H1 (cell line): ENCODE data around the gene RFC3. TPM values are rescaled to one million over a fixed set of nuclear protein-coding genes. Genes with fewer than 3 reads are reported as not detected.

Experiments
- CTCF ChIA-PET: fragments of 300-600 bp; sonication (Branson Sonifier 250); formaldehyde crosslinking; loops from one replicate; lab custom pipeline; 2021; ENCODE audit not compliant: partially characterized antibody; lab: Charles Lee
- POLR2A ChIA-PET: fragments of 300-600 bp; sonication (Branson Sonifier 250); formaldehyde crosslinking; loops from one replicate; lab custom pipeline; 2021; ENCODE audit warnings: inconsistent platforms; ENCODE audit not compliant: partially characterized antibody; lab: Charles Lee
- DNase-seq, 2 experiments: peaks; one replicate each; pipeline versions ENCODE4 v3.0.0 to v3.0.0-alpha.2; 2010 to 2022; ENCODE audit warnings: low spot score in 2 of 2, low read depth in 1 of 2, mixed read lengths in 1 of 2
- FAIRE-seq: peaks from 2 replicates; lab custom pipeline; 2011; peaks lifted over from hg19 to GRCh38; lab: Jason Lieb, UNC
- H2AFZ ChIP-seq: 2 replicates; pipeline ENCODE4 v1.8.1; 2012; ENCODE audit warnings: low read length, inconsistent platforms
- H2AK5ac ChIP-seq: 2 replicates; pipeline ENCODE4 v1.6.1; 2013; ENCODE audit warnings: low read depth, low read length
- H2BK120ac ChIP-seq: replicated peaks from 2 replicates; pipeline ENCODE3; 2013; ENCODE audit warnings: low read depth, low read length, inconsistent platforms
- H2BK12ac ChIP-seq: 2 replicates; pipeline ENCODE4 v1.6.1; 2013; ENCODE audit warnings: low read depth, low read length
- H2BK15ac ChIP-seq: 2 replicates; pipeline ENCODE4 v1.6.1; 2013; ENCODE audit warnings: low read length
- H2BK20ac ChIP-seq: 2 replicates; pipeline ENCODE4 v1.6.1; 2013; ENCODE audit warnings: low read length
- H2BK5ac ChIP-seq: 2 replicates; pipeline ENCODE4 v1.6.1; 2013; ENCODE audit warnings: low read depth, low read length
- H3K14ac ChIP-seq: 2 replicates; pipeline ENCODE4 v1.6.1; 2013; ENCODE audit warnings: inconsistent platforms; ENCODE audit not compliant: insufficient read length
- H3K18ac ChIP-seq: 2 replicates; pipeline ENCODE4 v1.6.1; 2013; ENCODE audit warnings: low read length; ENCODE audit errors: extremely low read depth
- H3K23ac ChIP-seq: 2 replicates; pipeline ENCODE4 v1.6.1; 2013; ENCODE audit warnings: inconsistent platforms; ENCODE audit not compliant: insufficient read length
- H3K23me2 ChIP-seq: 2 replicates; pipeline ENCODE4 v1.6.1; 2013; ENCODE audit warnings: low read depth, low read length
- H3K27ac ChIP-seq: 2 replicates; pipeline ENCODE4 v1.6.1; 2011; ENCODE audit warnings: low read depth, low read length, inconsistent platforms
- H3K27me3 ChIP-seq, 4 experiments: replicated peaks in 1 of 4; 1 replicate in 1 of 4; 2 replicates in 3 of 4; pipeline versions ENCODE4 v1.6.1 to v1.8.1; 2011 to 2013; ENCODE audit warnings: low read length in 3 of 4, mild to moderate bottlenecking in 3 of 4, inconsistent platforms in 2 of 4, mixed read lengths in 2 of 4, moderate library complexity in 1 of 4; ENCODE audit not compliant: control insufficient read depth in 3 of 4, insufficient read depth in 3 of 4; ENCODE audit errors: extremely low read depth in 1 of 4
- H3K36me3 ChIP-seq, 4 experiments: 2 replicates each; pipeline versions ENCODE4 v1.6.1 to v1.8.1; 2011 to 2013; ENCODE audit warnings: mild to moderate bottlenecking in 4 of 4, low read length in 3 of 4, moderate library complexity in 2 of 4, control low read depth in 1 of 4, inconsistent platforms in 1 of 4; ENCODE audit not compliant: insufficient read depth in 4 of 4, control insufficient read depth in 2 of 4
- H3K4ac ChIP-seq: replicated peaks from 2 replicates; pipeline ENCODE3; 2013; ENCODE audit warnings: low read length, low read depth, mixed read lengths, inconsistent platforms; ENCODE audit not compliant: insufficient read length
- H3K4me1 ChIP-seq, 4 experiments: replicated peaks in 1 of 4; 1 replicate in 1 of 4; 2 replicates in 3 of 4; pipeline versions ENCODE4 v1.6.1 to v1.8.1; 2011 to 2013; ENCODE audit warnings: low read length in 3 of 4, inconsistent platforms in 2 of 4, mixed read lengths in 1 of 4; ENCODE audit not compliant: insufficient read depth in 4 of 4, control insufficient read depth in 3 of 4
- H3K4me2 ChIP-seq, 2 experiments: 2 replicates each; pipeline versions ENCODE4 v1.6.1 to v1.8.1; 2011 to 2013; ENCODE audit warnings: low read depth in 2 of 2, low read length in 2 of 2, control low read depth in 1 of 2, inconsistent platforms in 1 of 2, mild to moderate bottlenecking in 1 of 2; ENCODE audit not compliant: insufficient read depth in 1 of 2
- H3K4me3 ChIP-seq, 4 experiments: fragments of 200-600, 300-600 bp in 1 of 4; sonication (generic), shearing (Covaris generic), sonication (Bioruptor Twin) in 1 of 4; 2 replicates each; pipeline versions ENCODE4 v1.5.1 to v1.8.1; 2011 to 2016; ENCODE audit warnings: low read length in 4 of 4, low read depth in 3 of 4, control low read depth in 2 of 4, inconsistent platforms in 2 of 4, mild to moderate bottlenecking in 2 of 4, mixed read lengths in 1 of 4, moderate library complexity in 1 of 4; ENCODE audit not compliant: insufficient read depth in 2 of 4; ENCODE audit errors: extremely low read depth in 1 of 4
- H3K56ac ChIP-seq: replicated peaks from 2 replicates; pipeline ENCODE3; 2013; ENCODE audit warnings: low read depth, mild to moderate bottlenecking, mixed read lengths, low read length, inconsistent platforms; ENCODE audit not compliant: insufficient read length
- H3K79me1 ChIP-seq: 2 replicates; pipeline ENCODE4 v1.6.1; 2013; ENCODE audit warnings: low read depth, low read length, control low read depth
- H3K79me2 ChIP-seq, 2 experiments: 2 replicates each; pipeline versions ENCODE4 v1.6.1 to v1.8.1; 2012 to 2013; ENCODE audit warnings: low read length in 2 of 2, mild to moderate bottlenecking in 2 of 2, inconsistent platforms in 1 of 2; ENCODE audit not compliant: insufficient read depth in 2 of 2, control insufficient read depth in 1 of 2
- H3K9ac ChIP-seq, 4 experiments: replicated peaks in 1 of 4; 1 replicate in 1 of 4; 2 replicates in 3 of 4; pipeline versions ENCODE4 v1.6.1 to v1.8.1; 2011 to 2013; ENCODE audit warnings: low read depth in 3 of 4, low read length in 3 of 4, control low read depth in 2 of 4, mild to moderate bottlenecking in 2 of 4, moderate library complexity in 2 of 4, inconsistent platforms in 1 of 4; ENCODE audit errors: extremely low read depth in 1 of 4
- H3K9me3 ChIP-seq, 2 experiments: 2 replicates each; pipeline versions ENCODE4 v1.6.1 to v1.8.1; 2012 to 2013; ENCODE audit warnings: mild to moderate bottlenecking in 2 of 2, moderate library complexity in 2 of 2, control low read depth in 1 of 2, inconsistent platforms in 1 of 2, low read depth in 1 of 2, low read length in 1 of 2, mixed read lengths in 1 of 2; ENCODE audit not compliant: insufficient read depth in 2 of 2
- H4K20me1 ChIP-seq, 2 experiments: replicated peaks in 1 of 2; 2 replicates each; pipeline versions ENCODE3 to v1.8.1; 2011 to 2013; ENCODE audit warnings: inconsistent platforms in 2 of 2, low read length in 2 of 2, mild to moderate bottlenecking in 1 of 2; ENCODE audit not compliant: insufficient read depth in 2 of 2, control insufficient read depth in 1 of 2
- H4K5ac ChIP-seq: 2 replicates; pipeline ENCODE4 v1.6.1; 2013; ENCODE audit warnings: low read length, low read depth, mixed read lengths, inconsistent platforms; ENCODE audit not compliant: insufficient read length
- H4K8ac ChIP-seq: 2 replicates; pipeline ENCODE4 v1.8.0; 2013; ENCODE audit warnings: mild to moderate bottlenecking, moderate library complexity, low read length, inconsistent platforms; ENCODE audit not compliant: insufficient read depth; ENCODE audit errors: extremely low read depth
- H4K91ac ChIP-seq: replicated peaks from 2 replicates; pipeline ENCODE3; 2013; ENCODE audit warnings: low read length, mixed read lengths, inconsistent platforms; ENCODE audit not compliant: insufficient read length
- HDAC2 ChIP-seq, 2 experiments: fragments of 300-600 bp in 1 of 2; sonication (generic) in 1 of 2; IDR thresholded peaks; 2 replicates each; pipeline ENCODE4 v1.6.1; 2011 to 2012; ENCODE audit warnings: low read depth in 2 of 2, low read length in 2 of 2, mild to moderate bottlenecking in 2 of 2, moderate library complexity in 2 of 2, borderline replicate concordance in 1 of 2, inconsistent platforms in 1 of 2
- KDM4A ChIP-seq: IDR thresholded peaks from one replicate; pipeline ENCODE4 v1.7.1; 2012; ENCODE audit warnings: low read depth, mild to moderate bottlenecking, moderate library complexity, low read length, inconsistent platforms; ENCODE audit not compliant: severe bottlenecking
- MAFK ChIP-seq: IDR thresholded peaks from 2 replicates; pipeline ENCODE4 v1.6.1; 2012; ENCODE audit warnings: low read depth, mild to moderate bottlenecking, improper control_type of control experiment, low read length
- NANOG ChIP-seq: IDR thresholded peaks from 2 replicates; pipeline ENCODE4 v1.6.1; 2011; ENCODE audit warnings: low read length, low read depth, mild to moderate bottlenecking, inconsistent platforms; ENCODE audit not compliant: insufficient read depth, poor library complexity, severe bottlenecking
- POLR2A ChIP-seq, 2 experiments: IDR thresholded peaks; 1 replicate in 1 of 2; 2 replicates in 1 of 2; pipeline ENCODE4 v1.6.1; 2011; ENCODE audit warnings: low read depth in 2 of 2, low read length in 2 of 2, mild to moderate bottlenecking in 2 of 2; ENCODE audit errors: control extremely low read depth in 1 of 2
- POU5F1 ChIP-seq: IDR thresholded peaks from 2 replicates; pipeline ENCODE4 v1.6.1; 2011; ENCODE audit warnings: low read depth, mild to moderate bottlenecking, low read length, moderate library complexity
- RAD21 ChIP-seq, 2 experiments: IDR thresholded peaks in 1 of 2; conservative IDR thresholded peaks in 1 of 2; 2 replicates each; pipeline ENCODE4 v1.6.1; 2011; ENCODE audit warnings: low read depth in 2 of 2, low read length in 2 of 2, improper control_type of control experiment in 1 of 2, inconsistent platforms in 1 of 2, mild to moderate bottlenecking in 1 of 2, moderate library complexity in 1 of 2
- SP1 ChIP-seq: IDR thresholded peaks from 2 replicates; pipeline ENCODE4 v1.6.1; 2011; ENCODE audit warnings: low read depth, low read length
- SP2 ChIP-seq: IDR thresholded peaks from 2 replicates; pipeline ENCODE4 v1.6.1; 2012; ENCODE audit warnings: mild to moderate bottlenecking, low read length, inconsistent platforms
- TEAD4 ChIP-seq: IDR thresholded peaks from 2 replicates; pipeline ENCODE4 v1.6.1; 2012; ENCODE audit warnings: low read depth, low read length, inconsistent platforms, mixed read lengths
- WGBS, 2 experiments: shearing (Covaris generic) in 1 of 2; methylation state at CpG; one replicate each; pipeline versions ENCODE4 v1.1.6 to v1.1.7; 2013 to 2015; ENCODE audit warnings: low lambda C conversion rate in 2 of 2, mixed read lengths in 2 of 2, inconsistent platforms in 1 of 2, low coverage in 1 of 2, missing lambda C conversion rate in 1 of 2; ENCODE audit not compliant: insufficient replicate concordance in 2 of 2, insufficient coverage in 1 of 2, insufficient read length in 1 of 2; ENCODE audit errors: extremely low coverage in 1 of 2, missing lambda C conversion rate in 1 of 2; 5-methylcytosine and 5-hydroxymethylcytosine counted together
- polyA plus RNA-seq, 7 experiments: library from polyadenylated mRNA; depleted of rRNA in 3 of 7; stranded (reverse) in 5 of 7; unstranded in 2 of 7; fragments of >200 nt in 5 of 7; fragments of 200-250 nt in 2 of 7; gene quantifications; 1 replicate in 5 of 7; 2 replicates in 1 of 7; 4 replicates in 1 of 7; pipeline versions ENCODE4 v1.2.1 to v1.2.3, GENCODE V29; 2011 to 2013; ENCODE audit warnings: missing spikeins in 2 of 7, mixed read lengths in 2 of 7
- total RNA-seq: library from RNA; stranded (reverse); fragmentation: NEBNext Ultra II Directional; extraction: Animal tissue kit (Norgen Biotek cat#: 25700); gene quantifications from 2 replicates; pipeline ENCODE4 v1.2.1, GENCODE V29; 2021

The RFC3 gene
- total and polyA plus RNA-seq, 2 of the 8 experiments (the other 6 are each of a cell fraction or from before 2014, with no cell fraction given) = 26.4 to 45.6 TPM

DNA sequence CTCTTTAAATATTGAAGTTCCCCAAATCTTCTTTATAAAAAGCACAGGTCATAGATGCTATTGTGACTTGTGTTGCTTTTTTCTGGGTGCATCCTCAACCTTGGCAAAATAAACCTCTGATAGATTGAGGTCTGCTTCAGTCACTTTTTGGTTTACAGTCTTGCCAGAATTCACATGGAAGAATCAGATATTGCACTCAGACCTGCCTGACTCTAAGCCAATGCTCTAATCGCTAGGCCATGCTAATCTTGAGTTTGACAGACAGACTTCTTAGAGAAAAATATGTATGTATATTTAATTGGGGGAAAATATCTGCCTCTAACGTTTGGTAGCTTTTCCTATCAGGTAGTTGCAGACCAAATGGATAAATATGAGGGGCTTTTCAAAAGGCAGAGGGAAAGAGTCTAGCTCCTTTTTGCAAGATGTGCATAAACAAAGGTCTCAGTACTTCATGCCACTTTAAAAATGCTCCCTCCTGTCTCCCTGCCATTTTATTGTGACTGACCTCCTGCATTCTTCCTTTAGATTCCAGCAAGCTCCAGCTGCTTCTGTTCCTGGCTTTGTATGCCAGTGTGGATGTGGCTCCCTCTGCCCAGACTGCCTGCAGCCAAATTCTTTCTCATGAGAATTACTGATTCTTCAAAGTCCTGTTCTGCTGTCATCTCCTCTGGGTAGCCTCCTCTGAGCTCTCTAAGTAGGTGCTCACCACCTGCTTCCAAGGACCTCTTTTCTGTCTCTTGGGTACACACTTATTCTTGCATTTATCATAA is 42.4 kb upstream of the RFC3 start:
- CTCF ChIA-PET = interaction anchor here (0.7 to 1.1 kb wide), 3 partner anchors 13 to 1040 kb away, joined by 3 to 4 read pairs (median 4); no protein-coding TSS in a partner anchor
- no peak overlapping the region for H2BK5ac ChIP-seq
- no peak overlapping the region for H3K9ac ChIP-seq
- H3K27ac ChIP-seq = no peak overlapping the region
- no peaks in the 10 kb centered on the region for H3K36me3 ChIP-seq
- H3K14ac ChIP-seq = no peak overlapping the region
- H4K91ac ChIP-seq = no peak overlapping the region
- no peak overlapping the region for H4K8ac ChIP-seq
- H3K79me1 ChIP-seq = no peaks in the 10 kb centered on the region
- 69% methylated on average over 2 of the region's 2 CpGs; no CpG with 5 or more reads in 1 of the 2 experiments for WGBS, 2 experiments
- H2BK120ac ChIP-seq = no peak overlapping the region
- H2BK15ac ChIP-seq = no peak overlapping the region
- H4K5ac ChIP-seq = no peak overlapping the region
- no peaks in the 10 kb centered on the region for H4K20me1 ChIP-seq
- H3K4me1 ChIP-seq = 0 out of 7 replicates have a peak, but pooled peaks cover 0 to 3% (median 0%) of the 10 kb centered on the region in 4 experiments
- H3K23ac ChIP-seq = no peak overlapping the region
- no peak overlapping the region for H2AFZ ChIP-seq
- no peak overlapping the region for H2AK5ac ChIP-seq
- DNase-seq = no peak
- no peak overlapping the region for H3K56ac ChIP-seq
- H3K9me3 ChIP-seq = no peaks in the 10 kb centered on the region; a peak in 1 of 4 replicates
- no peaks in the 10 kb centered on the region for H3K23me2 ChIP-seq
- no peaks in the 10 kb centered on the region for H3K79me2 ChIP-seq
- H3K18ac ChIP-seq = no peak overlapping the region
- no peaks in the 10 kb centered on the region for H3K27me3 ChIP-seq
- no peak overlapping the region for H3K4me3 ChIP-seq
- no peak overlapping the region for H3K4me2 ChIP-seq
- no peak overlapping the region for H2BK12ac ChIP-seq
- POLR2A ChIA-PET = no interaction called here
- H3K4ac ChIP-seq = no peak overlapping the region
- no peak for FAIRE-seq
- H2BK20ac ChIP-seq = no peak overlapping the region
- TF ChIP-seq POLR2A (IDR thresholded peaks at IDR 0.05; ENCODE audit: control extremely low read depth in 1 of 2, low read depth in 2 of 2, low read length in 2 of 2) (no peak), TEAD4 (no peak), SP1 (no peak), KDM4A (no peak), HDAC2 (IDR thresholded peaks at IDR 0.05; ENCODE audit: borderline replicate concordance in 1 of 2, low read depth in 2 of 2, low read length in 2 of 2) (no peak), RAD21 (IDR thresholded peaks at IDR 0.05 in 1 of 2, conservative IDR thresholded peaks at IDR 0.05 in 1 of 2; ENCODE audit: low read depth in 2 of 2, low read length in 2 of 2) (no peak), NANOG (no peak), POU5F1 (no peak), MAFK (no peak), SP2 (no peak)
